PC-3 (cell line): Measurements from ENCODE around the gene KRTAP10-10. TPM values are rescaled to one million over a fixed set of nuclear protein-coding genes. Genes with fewer than 3 reads are reported as not detected.
A peak's percentile ranks its signal among the peaks of the same experiment; 100 is the strongest.

Experiments used
- ATAC-seq: fragments of 200-7000 bp; cut with Tn5 transposase; 2 replicates; pipeline ENCODE4 v1.9.1; 2020; ENCODE audit warnings: mild to moderate bottlenecking, moderate library complexity
- BruUV-seq: library from RNA; stranded (reverse); fragments of 400-500 nt; replicated peaks from 2 replicates; lab custom pipeline; 2021; lab: Mats Ljungman, UMichigan
- CTCF ChIA-PET: fragments of 300-600 bp; sonication (Branson Sonifier 250); formaldehyde crosslinking; loops from one replicate; lab custom pipeline; 2022; ENCODE audit warnings: antibody characterized with exemption; lab: Charles Lee
- POLR2A ChIA-PET: fragments of 300-600 bp; sonication (Branson Sonifier 250); formaldehyde crosslinking; loops from one replicate; lab custom pipeline; 2022; ENCODE audit warnings: antibody characterized with exemption; ENCODE audit not compliant: unreplicated experiment; lab: Charles Lee
- DNase-seq: peaks from one replicate; pipeline ENCODE4 v3.0.0-alpha.2; 2015
- H2AFZ ChIP-seq: fragments of 300-600 bp; sonication (generic); 2 replicates; pipeline ENCODE4 v1.6.0; 2016; ENCODE audit warnings: antibody characterized with exemption, low read length
- H3F3A ChIP-seq: fragments of 300-600 bp; sonication (generic); one replicate; pipeline ENCODE4 v1.6.0; 2017; ENCODE audit warnings: antibody characterized with exemption, low read length, control low read depth, mild to moderate bottlenecking; ENCODE audit not compliant: unreplicated experiment
- H3K27ac ChIP-seq: fragments of 300-600 bp; sonication (generic); 2 replicates; pipeline ENCODE4 v1.5.1; 2016; ENCODE audit warnings: mild to moderate bottlenecking, low read length
- H3K27me3 ChIP-seq: fragments of 300-600 bp; sonication (generic); 2 replicates; pipeline ENCODE4 v1.6.1; 2016; ENCODE audit warnings: low read length, mixed read lengths
- H3K36me3 ChIP-seq: fragments of 300-600 bp; sonication (generic); 2 replicates; pipeline ENCODE4 v1.6.1; 2016; ENCODE audit warnings: low read depth, mixed run types, low read length, mixed read lengths
- H3K4me1 ChIP-seq: fragments of 300-600 bp; sonication (generic); 2 replicates; pipeline ENCODE4 v1.5.1; 2016; ENCODE audit warnings: low read length; ENCODE audit not compliant: insufficient read depth
- H3K4me2 ChIP-seq: fragments of 300-600 bp; sonication (generic); 2 replicates; pipeline ENCODE4 v1.6.0; 2016; ENCODE audit warnings: low read length
- H3K4me3 ChIP-seq: fragments of 300-600 bp; sonication (generic); 2 replicates; pipeline ENCODE4 v1.5.1; 2016; ENCODE audit warnings: mild to moderate bottlenecking, low read length, mixed read lengths
- H3K79me2 ChIP-seq: fragments of 300-600 bp; sonication (generic); 2 replicates; pipeline ENCODE4 v1.6.1; 2017; ENCODE audit warnings: low read length, mixed read lengths
- H3K9ac ChIP-seq: fragments of 300-600 bp; sonication (generic); 2 replicates; pipeline ENCODE4 v1.6.0; 2016; ENCODE audit warnings: mild to moderate bottlenecking, low read length
- H3K9me2 ChIP-seq: fragments of 300-600 bp; sonication (generic); replicated peaks from 2 replicates; pipeline ENCODE4 v1.6.1; 2016; ENCODE audit warnings: mixed run types, low read length, mixed read lengths
- H3K9me3 ChIP-seq: fragments of 300-600 bp; sonication (generic); 2 replicates; pipeline ENCODE4 v1.6.1; 2016; ENCODE audit warnings: low read length, mixed read lengths
- H4K20me1 ChIP-seq: fragments of 300-600 bp; sonication (generic); 2 replicates; pipeline ENCODE4 v1.6.1; 2016; ENCODE audit warnings: low read length, mixed read lengths
- EZH2 ChIP-seq: fragments of 300-600 bp; sonication (generic); IDR thresholded peaks from one replicate; pipeline ENCODE4 v1.6.1; 2017; ENCODE audit warnings: antibody characterized with exemption, mild to moderate bottlenecking, low read length; ENCODE audit not compliant: unreplicated experiment
- EZH2phosphoT487 ChIP-seq: fragments of 300-600 bp; sonication (generic); IDR thresholded peaks from 2 replicates; pipeline ENCODE4 v1.6.1; 2018; ENCODE audit warnings: mild to moderate bottlenecking, antibody characterized with exemption, low read length, borderline replicate concordance
- intact Hi-C: fragments of 100-400 bp; cut with micrococcal nuclease; formaldehyde crosslinking; loops from 2 replicates; pipeline ENCODE4 v1.9.0; 2023
- total RNA-seq: library from RNA; depleted of rRNA; stranded (reverse); fragments of >200 nt; gene quantifications from 2 replicates; pipeline ENCODE4 v1.2.3, GENCODE V29; 2014
- TF ChIP-seq, protein P1 (sequence below): fragments of 300-600 bp; sonication (generic); conservative IDR thresholded peaks from 2 replicates; pipeline ENCODE4 v1.5.1; 2017; ENCODE audit warnings: antibody characterized with exemption, low read depth, mild to moderate bottlenecking, low read length

KRTAP10-10 gene
- total RNA-seq, 1 experiment from 2014 or later: not detected

DNA sequence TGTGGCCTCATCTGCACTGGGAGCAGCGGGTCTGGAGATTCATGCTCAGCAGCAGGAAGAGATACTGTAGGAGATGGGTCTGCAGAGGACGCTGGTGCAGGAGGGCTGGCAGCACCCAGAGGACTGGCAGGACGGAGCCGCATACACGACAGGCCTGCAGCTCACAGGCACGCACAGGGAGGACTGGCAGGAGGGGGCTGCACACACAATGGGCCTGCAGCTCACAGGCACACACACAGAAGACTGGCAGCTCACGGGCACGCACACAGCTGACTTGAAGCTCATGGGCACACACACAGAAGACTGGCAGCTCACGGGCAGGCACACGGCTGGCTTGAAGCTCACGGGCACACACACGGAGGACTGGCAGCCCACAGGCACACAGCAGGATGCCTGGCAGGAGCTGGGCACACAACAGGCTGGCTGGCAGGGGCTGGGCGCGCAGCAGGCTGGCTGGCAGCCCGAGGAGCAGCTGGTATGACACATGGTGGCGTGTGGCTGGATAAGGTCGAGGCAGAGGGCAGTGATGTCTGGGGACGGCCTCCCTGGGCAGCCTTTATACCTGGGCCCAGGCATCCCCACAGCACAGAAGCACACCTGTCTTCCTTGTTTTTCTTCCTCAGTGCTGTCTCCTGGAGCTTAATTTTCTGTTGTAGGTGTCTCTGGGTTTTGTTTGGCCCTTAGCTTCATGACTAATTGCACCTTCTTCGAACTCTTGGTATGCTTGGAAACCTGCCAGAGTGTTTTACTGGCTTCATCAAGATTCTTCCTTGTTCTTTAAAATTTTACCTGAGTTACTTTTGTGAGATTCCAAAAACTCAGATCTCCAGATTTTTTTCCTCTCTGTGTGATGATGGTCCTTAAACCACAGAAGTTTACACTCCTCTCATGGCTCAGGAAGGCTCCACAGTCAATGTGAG lies 29.5 kb downstream of the KRTAP10-10 start, which contains the start of gene KRTAP12-2:
KRTAP12-2 (minus strand) TSS at position 527 of the 920 bp plus-strand sequence; CDS start at position 486, 41 bp downstream.
- peaks cover 11% of the 10 kb centered on the region; the same call in 1 of the 2 replicates for H3K4me1 ChIP-seq
- no peaks in the 10 kb centered on the region for H3K27me3 ChIP-seq
- H3K9me2 ChIP-seq: no peaks in the 10 kb centered on the region
- no peaks in the 10 kb centered on the region for H3K79me2 ChIP-seq
- ChIA-PET CTCF (no interaction called here), POLR2A (interaction anchor here (0.6 to 0.7 kb wide), 2 partner anchors 37 to 119 kb away, joined by 3 read pairs; no protein-coding TSS in a partner anchor)
- H3F3A ChIP-seq: no peaks in the 10 kb centered on the region
- no peak within 1 kb of the TSS for H3K4me3 ChIP-seq
- TF ChIP-seq EZH2phosphoT487: no peak
- TF ChIP-seq EZH2: no peak
- TF ChIP-seq, protein P1, sequence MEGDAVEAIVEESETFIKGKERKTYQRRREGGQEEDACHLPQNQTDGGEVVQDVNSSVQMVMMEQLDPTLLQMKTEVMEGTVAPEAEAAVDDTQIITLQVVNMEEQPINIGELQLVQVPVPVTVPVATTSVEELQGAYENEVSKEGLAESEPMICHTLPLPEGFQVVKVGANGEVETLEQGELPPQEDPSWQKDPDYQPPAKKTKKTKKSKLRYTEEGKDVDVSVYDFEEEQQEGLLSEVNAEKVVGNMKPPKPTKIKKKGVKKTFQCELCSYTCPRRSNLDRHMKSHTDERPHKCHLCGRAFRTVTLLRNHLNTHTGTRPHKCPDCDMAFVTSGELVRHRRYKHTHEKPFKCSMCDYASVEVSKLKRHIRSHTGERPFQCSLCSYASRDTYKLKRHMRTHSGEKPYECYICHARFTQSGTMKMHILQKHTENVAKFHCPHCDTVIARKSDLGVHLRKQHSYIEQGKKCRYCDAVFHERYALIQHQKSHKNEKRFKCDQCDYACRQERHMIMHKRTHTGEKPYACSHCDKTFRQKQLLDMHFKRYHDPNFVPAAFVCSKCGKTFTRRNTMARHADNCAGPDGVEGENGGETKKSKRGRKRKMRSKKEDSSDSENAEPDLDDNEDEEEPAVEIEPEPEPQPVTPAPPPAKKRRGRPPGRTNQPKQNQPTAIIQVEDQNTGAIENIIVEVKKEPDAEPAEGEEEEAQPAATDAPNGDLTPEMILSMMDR: no peak
- no peak within 1 kb of the TSS for H2AFZ ChIP-seq
- H3K36me3 ChIP-seq: no peaks in the 10 kb centered on the region; the same call in 1 of the 2 replicates
- BruUV-seq: no TSS peak
- H3K4me2 ChIP-seq: no peak within 1 kb of the TSS; the same call in 1 of the 2 replicates
- peak; percentile 61 for DNase-seq
- no peak within 1 kb of the TSS for H3K9ac ChIP-seq
- no peak within 1 kb of the TSS for H3K27ac ChIP-seq
- peak; percentile 71 for ATAC-seq
- intact Hi-C loops: no loop called here
- peaks cover 4% of the 10 kb centered on the region; the same call in 1 of the 2 replicates for H3K9me3 ChIP-seq
- no peaks in the 10 kb centered on the region for H4K20me1 ChIP-seq

DNA sequence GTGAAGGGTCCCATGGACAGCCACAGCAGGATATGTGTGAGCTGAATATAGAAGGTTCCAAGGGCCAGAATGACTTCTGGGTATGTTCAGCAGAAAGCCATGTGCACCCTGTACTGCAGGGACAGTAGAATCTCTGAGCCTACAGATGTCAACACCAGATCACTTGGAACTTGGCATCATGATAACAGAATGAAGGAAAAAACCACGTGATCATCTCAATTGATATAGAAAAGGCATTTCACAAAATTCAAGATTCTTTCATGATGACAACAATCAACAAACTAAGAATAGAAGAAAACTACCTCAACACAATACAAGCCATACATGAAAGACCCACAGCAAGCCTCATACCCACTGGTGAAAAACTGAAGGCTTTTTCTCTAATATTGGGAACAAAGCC lies 30.5 kb downstream of the KRTAP10-10 start:
- no peak overlapping the region for H3K4me3 ChIP-seq
- H3K4me2 ChIP-seq: no peak overlapping the region
- intact Hi-C loops: no loop called here
- no peaks in the 10 kb centered on the region for H3F3A ChIP-seq
- DNase-seq: no peak
- ChIA-PET CTCF (no interaction called here), POLR2A (no interaction called here)
- TF ChIP-seq, protein P1: no peak
- no peak for TF ChIP-seq EZH2
- no peak for TF ChIP-seq EZH2phosphoT487
- H4K20me1 ChIP-seq: no peaks in the 10 kb centered on the region
- no peak overlapping the region for H3K9ac ChIP-seq
- peaks cover 11% of the 10 kb centered on the region; the same call in 1 of the 2 replicates for H3K4me1 ChIP-seq
- no peak overlapping the region for H3K27ac ChIP-seq
- H3K9me2 ChIP-seq: no peaks in the 10 kb centered on the region
- no TSS peak for BruUV-seq
- H3K27me3 ChIP-seq: no peaks in the 10 kb centered on the region
- H2AFZ ChIP-seq: no peak overlapping the region
- peaks cover 7% of the 10 kb centered on the region; the same call in 1 of the 2 replicates for H3K9me3 ChIP-seq
- no peaks in the 10 kb centered on the region; the same call in 1 of the 2 replicates for H3K36me3 ChIP-seq
- no peak for ATAC-seq
- no peaks in the 10 kb centered on the region for H3K79me2 ChIP-seq
